Measurements from ENCODE around the gene TLE2.

Gene TLE2

GRCh38 chr19:3036119-3036976 is 7.3 kb upstream of the TLE2 start:
- peak; percentile 69 for DNase-seq

- DNase-seq: peak; percentile 97
These were observed 6.5 kb upstream of the TLE2 start for GRCh38 chr19:3035542-3036118.

- DNase-seq: peak; percentile 51
These were observed 5.8 kb upstream of the TLE2 start for GRCh38 chr19:3034656-3035541.

- DNase-seq: no peak
These were observed 5.3 kb upstream of the TLE2 start for GRCh38 chr19:3034406-3034655.

- DNase-seq: no peak
These were observed 4.7 kb upstream of the TLE2 start for GRCh38 chr19:3033595-3034405.

- no peak for DNase-seq
These were observed 2.5 kb upstream of the TLE2 start for GRCh38 chr19:3031607-3031867.

GRCh38 chr19:3028305-3029064 is 595 bp downstream of the TLE2 start:
- no peak for DNase-seq

GRCh38 chr19:3027981-3028304 is 1.1 kb downstream of the TLE2 start:
- DNase-seq: no peak

GRCh38 chr19:3027292-3027691 is 1.8 kb downstream of the TLE2 start:
- no peak for DNase-seq

GRCh38 chr19:3026768-3027167 is 2.3 kb downstream of the TLE2 start:
- no peak for DNase-seq

- DNase-seq: no peak
These were observed 3.6 kb downstream of the TLE2 start for GRCh38 chr19:3025549-3025886.

GRCh38 chr19:3024870-3025548 is 4.1 kb downstream of the TLE2 start:
- no peak for DNase-seq

- DNase-seq: no peak
These were observed 4.6 kb downstream of the TLE2 start for GRCh38 chr19:3024509-3024869.

GRCh38 chr19:3020321-3020960 is 8.6 kb downstream of the TLE2 start:
- no peak for DNase-seq

- no peak for DNase-seq
These were observed 9.7 kb downstream of the TLE2 start for GRCh38 chr19:3019211-3019854.

- no peak for DNase-seq
These were observed 11.2 kb downstream of the TLE2 start for GRCh38 chr19:3017923-3018322.

GRCh38 chr19:3015126-3016057 is 13.7 kb downstream of the TLE2 start:
- no peak for DNase-seq

GRCh38 chr19:3014135-3014534 is 14.9 kb downstream of the TLE2 start:
- DNase-seq: no peak

GRCh38 chr19:3013263-3013725 is 15.8 kb downstream of the TLE2 start:
- DNase-seq: no peak

Measured in NK-92 treated with Interleukin-12 subunit alpha and Interleukin-12 subunit beta, amount 100 ng/mL, for 24 hours (cell line).